Calu3 (cell line): ENCODE data around the gene PTPRN2. TPM values are rescaled to one million over a fixed set of nuclear protein-coding genes. Genes with fewer than 3 reads are reported as not detected.

Source experiments
- BruUV-seq: library from RNA; stranded (reverse); fragments of 400-500 nt; replicated peaks from 2 replicates; lab custom pipeline; 2021; lab: Mats Ljungman, UMichigan
- CTCF ChIA-PET: fragments of 300-600 bp; sonication (Branson Sonifier 250); formaldehyde crosslinking; loops from one replicate; lab custom pipeline; 2022; ENCODE audit warnings: antibody characterized with exemption; lab: Charles Lee
- DNase-seq: peaks from one replicate; pipeline ENCODE4 v3.0.0; 2022
- H3K27ac Mint-ChIP-seq: one replicate; pipeline ENCODE4 v1.8.0; 2022; ENCODE audit warnings: mixed read lengths; ENCODE audit not compliant: unreplicated experiment
- H3K27me3 Mint-ChIP-seq: one replicate; pipeline ENCODE4 v1.8.0; 2022; ENCODE audit warnings: mixed read lengths; ENCODE audit not compliant: unreplicated experiment
- H3K36me3 Mint-ChIP-seq: one replicate; pipeline ENCODE4 v1.8.0; 2022; ENCODE audit warnings: mild to moderate bottlenecking, moderate library complexity, mixed read lengths; ENCODE audit not compliant: insufficient read depth, unreplicated experiment
- H3K4me1 Mint-ChIP-seq: one replicate; pipeline ENCODE4 v1.8.0; 2022; ENCODE audit warnings: mild to moderate bottlenecking, low read depth, mixed read lengths; ENCODE audit not compliant: unreplicated experiment
- H3K4me3 Mint-ChIP-seq: one replicate; pipeline ENCODE4 v1.8.0; 2022; ENCODE audit warnings: mild to moderate bottlenecking, low read depth, moderate library complexity, mixed read lengths; ENCODE audit not compliant: unreplicated experiment
- H3K9me3 Mint-ChIP-seq: one replicate; pipeline ENCODE4 v1.8.0; 2022; ENCODE audit warnings: low read depth, mixed read lengths; ENCODE audit not compliant: unreplicated experiment
- intact Hi-C: fragments of 100-400 bp; cut with micrococcal nuclease; formaldehyde crosslinking; loops from one replicate; pipeline ENCODE4 v1.10.0; 2022; ENCODE audit not compliant: unreplicated experiment
- total RNA-seq: library from RNA; stranded (reverse); gene quantifications from 2 replicates; pipeline ENCODE4 v1.2.3, GENCODE V29; 2022
- TF ChIP-seq, protein P1 (sequence below): fragments of 200-600 bp; IDR thresholded peaks from one replicate; pipeline ENCODE4 v1.8.0; 2022; ENCODE audit warnings: antibody characterized with exemption; ENCODE audit not compliant: unreplicated experiment

The PTPRN2 gene
- total RNA-seq, 1 experiment from 2014 or later: 2.0 TPM

DNA sequence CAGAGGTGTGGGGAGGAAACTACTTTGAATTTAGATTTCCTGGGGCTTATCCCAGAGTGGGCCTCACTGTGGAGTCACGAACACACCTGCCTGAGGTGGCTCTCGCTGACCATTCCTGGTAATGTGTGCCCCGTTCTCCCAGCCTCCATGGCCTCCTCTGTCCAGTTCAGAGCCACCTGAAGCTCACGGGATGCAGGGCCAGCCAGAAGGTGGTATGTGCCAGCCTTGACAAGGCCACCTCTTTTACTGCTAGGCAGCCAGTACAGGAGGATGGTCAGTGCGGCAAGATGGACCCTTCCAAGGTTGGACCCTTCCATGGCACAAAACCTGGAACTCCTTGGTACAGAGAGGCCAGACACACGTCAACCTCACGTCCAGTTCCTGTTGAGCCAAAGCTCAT, 1040.5 kb downstream of the PTPRN2 start:
- Mint-ChIP-seq H3K27ac (no peak overlapping the region), H3K36me3 (no peaks in the 10 kb centered on the region), H3K4me3 (no peak overlapping the region), H3K4me1 (no peaks in the 10 kb centered on the region), H3K27me3 (peaks cover 16% of the 10 kb centered on the region), H3K9me3 (peaks cover 4% of the 10 kb centered on the region)
- DNase-seq: no peak
- no TSS peak for BruUV-seq
- intact Hi-C loops: no loop called here
- CTCF ChIA-PET: no interaction called here
- TF ChIP-seq, protein P1, sequence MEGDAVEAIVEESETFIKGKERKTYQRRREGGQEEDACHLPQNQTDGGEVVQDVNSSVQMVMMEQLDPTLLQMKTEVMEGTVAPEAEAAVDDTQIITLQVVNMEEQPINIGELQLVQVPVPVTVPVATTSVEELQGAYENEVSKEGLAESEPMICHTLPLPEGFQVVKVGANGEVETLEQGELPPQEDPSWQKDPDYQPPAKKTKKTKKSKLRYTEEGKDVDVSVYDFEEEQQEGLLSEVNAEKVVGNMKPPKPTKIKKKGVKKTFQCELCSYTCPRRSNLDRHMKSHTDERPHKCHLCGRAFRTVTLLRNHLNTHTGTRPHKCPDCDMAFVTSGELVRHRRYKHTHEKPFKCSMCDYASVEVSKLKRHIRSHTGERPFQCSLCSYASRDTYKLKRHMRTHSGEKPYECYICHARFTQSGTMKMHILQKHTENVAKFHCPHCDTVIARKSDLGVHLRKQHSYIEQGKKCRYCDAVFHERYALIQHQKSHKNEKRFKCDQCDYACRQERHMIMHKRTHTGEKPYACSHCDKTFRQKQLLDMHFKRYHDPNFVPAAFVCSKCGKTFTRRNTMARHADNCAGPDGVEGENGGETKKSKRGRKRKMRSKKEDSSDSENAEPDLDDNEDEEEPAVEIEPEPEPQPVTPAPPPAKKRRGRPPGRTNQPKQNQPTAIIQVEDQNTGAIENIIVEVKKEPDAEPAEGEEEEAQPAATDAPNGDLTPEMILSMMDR: no peak

DNA sequence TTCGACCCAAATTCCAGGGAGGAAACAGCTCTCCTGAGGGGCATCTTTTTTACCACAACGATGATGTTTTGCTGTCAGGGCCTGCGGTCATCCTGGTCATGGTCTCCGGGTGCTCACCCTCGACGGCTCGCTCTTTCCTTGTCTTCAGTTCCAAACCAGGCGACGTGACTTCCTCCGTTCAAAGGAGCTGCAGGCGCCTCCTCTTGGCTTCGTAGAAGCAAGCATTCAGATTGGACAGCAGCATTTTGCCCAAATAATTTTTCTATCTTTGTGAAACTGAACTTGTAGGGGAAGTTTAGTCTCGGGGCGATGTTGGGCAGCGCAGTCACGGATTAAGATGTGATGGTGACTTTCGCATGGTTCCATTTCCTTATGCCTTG, 1042.0 kb downstream of the PTPRN2 start:
- intact Hi-C loops: no loop called here
- DNase-seq: no peak
- Mint-ChIP-seq H3K4me1 (no peaks in the 10 kb centered on the region), H3K27ac (no peak overlapping the region), H3K36me3 (no peaks in the 10 kb centered on the region), H3K9me3 (peaks cover 4% of the 10 kb centered on the region), H3K27me3 (peaks cover 29% of the 10 kb centered on the region), H3K4me3 (no peak overlapping the region)
- TF ChIP-seq, protein P1: no peak
- CTCF ChIA-PET: interaction anchor here (0.7 kb wide), 1 partner anchor 9 kb away, joined by 3 read pairs; no protein-coding TSS in a partner anchor
- BruUV-seq: no TSS peak

DNA sequence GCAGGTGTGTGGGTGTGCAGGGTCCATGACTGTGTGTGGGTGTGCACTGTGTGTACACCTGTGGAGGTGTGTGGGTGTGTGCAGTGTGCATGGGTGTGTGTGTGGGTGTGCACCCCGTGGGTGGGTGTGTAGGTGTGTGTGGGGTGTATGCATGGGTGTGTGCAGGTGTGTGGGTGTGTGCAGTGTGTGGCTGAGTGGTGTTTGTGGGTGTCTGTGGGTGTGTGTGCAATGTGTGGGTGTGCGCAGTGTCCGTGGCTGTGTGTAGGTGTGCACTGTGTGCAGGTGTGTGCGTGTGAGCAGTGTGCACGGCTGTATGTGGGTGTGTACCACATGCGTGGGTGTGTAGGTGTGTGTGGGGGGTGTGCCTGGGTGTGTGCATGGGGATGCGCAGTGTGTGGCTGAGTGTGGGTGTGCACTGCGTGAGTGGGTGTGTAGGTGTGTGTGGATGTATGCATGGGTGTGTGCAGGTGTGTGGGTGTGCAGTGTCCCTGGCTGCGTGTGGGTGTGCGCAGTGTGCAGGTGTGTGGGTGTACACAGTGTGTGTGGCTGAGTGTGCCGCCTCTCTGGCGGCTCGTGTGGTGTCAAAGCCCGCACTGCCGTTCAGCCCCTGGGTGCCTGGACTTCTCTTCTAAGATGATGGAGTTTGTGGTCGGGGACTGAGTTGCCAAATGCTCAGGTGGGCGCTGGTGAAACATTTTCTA, 1042.5 kb downstream of the PTPRN2 start:
- BruUV-seq: no TSS peak

GRCh38 chr7:157544226-157544625, 1043.4 kb downstream of the PTPRN2 start:
- Mint-ChIP-seq H3K9me3 (peaks cover 4% of the 10 kb centered on the region), H3K27ac (no peak overlapping the region), H3K27me3 (peaks cover 29% of the 10 kb centered on the region), H3K36me3 (no peaks in the 10 kb centered on the region), H3K4me3 (no peak overlapping the region), H3K4me1 (no peaks in the 10 kb centered on the region)
- intact Hi-C loops: no loop called here
- BruUV-seq: no TSS peak
- DNase-seq: no peak
- CTCF ChIA-PET: interaction anchor here (1.5 kb wide), 1 partner anchor 11 kb away, joined by 4 read pairs; no protein-coding TSS in a partner anchor
- TF ChIP-seq, protein P1: no peak

More for the DNA sequence above, 1042.5 kb downstream of the PTPRN2 start:
- Mint-ChIP-seq H3K4me1 (no peaks in the 10 kb centered on the region), H3K27me3 (peaks cover 29% of the 10 kb centered on the region), H3K27ac (no peak overlapping the region), H3K36me3 (no peaks in the 10 kb centered on the region), H3K4me3 (no peak overlapping the region), H3K9me3 (peaks cover 4% of the 10 kb centered on the region)
- intact Hi-C loops: no loop called here
- CTCF ChIA-PET: no interaction called here
- no peak for DNase-seq
- TF ChIP-seq, protein P1: no peak
